GM10266 (cell line): ENCODE measurements around the gene CLIC5.

Source experiments
- DNase-seq: peaks from one replicate; pipeline ENCODE4 v3.0.0; 2012; ENCODE audit errors: extremely low spot score
- TF ChIP-seq, protein P1 (sequence below): IDR thresholded peaks from 2 replicates; pipeline ENCODE4 v1.5.1; 2012; ENCODE audit warnings: mild to moderate bottlenecking, low read depth; ENCODE audit not compliant: control insufficient read depth, insufficient read depth; ENCODE audit errors: missing control alignments

CLIC5 gene

DNA sequence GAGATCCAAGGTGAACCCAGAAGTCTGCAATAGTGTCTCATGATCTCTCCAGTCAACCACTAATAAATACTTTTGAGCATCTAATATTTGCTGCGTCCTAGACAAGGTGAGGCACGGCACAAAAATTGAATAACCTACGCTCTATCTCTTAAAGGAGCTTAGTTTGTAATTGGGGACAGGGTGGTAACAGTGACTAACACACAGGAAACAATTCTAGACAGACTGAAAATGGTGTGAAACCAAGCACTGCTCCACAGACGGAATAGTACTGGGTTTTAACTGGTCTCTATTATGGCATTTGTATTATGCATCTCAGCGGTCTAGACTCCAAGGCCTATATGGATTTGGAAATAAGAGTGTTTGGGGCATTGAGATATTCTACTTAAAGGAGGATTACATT lies 120.1 kb downstream of the CLIC5 start:
- no peak for DNase-seq
- TF ChIP-seq, protein P1, sequence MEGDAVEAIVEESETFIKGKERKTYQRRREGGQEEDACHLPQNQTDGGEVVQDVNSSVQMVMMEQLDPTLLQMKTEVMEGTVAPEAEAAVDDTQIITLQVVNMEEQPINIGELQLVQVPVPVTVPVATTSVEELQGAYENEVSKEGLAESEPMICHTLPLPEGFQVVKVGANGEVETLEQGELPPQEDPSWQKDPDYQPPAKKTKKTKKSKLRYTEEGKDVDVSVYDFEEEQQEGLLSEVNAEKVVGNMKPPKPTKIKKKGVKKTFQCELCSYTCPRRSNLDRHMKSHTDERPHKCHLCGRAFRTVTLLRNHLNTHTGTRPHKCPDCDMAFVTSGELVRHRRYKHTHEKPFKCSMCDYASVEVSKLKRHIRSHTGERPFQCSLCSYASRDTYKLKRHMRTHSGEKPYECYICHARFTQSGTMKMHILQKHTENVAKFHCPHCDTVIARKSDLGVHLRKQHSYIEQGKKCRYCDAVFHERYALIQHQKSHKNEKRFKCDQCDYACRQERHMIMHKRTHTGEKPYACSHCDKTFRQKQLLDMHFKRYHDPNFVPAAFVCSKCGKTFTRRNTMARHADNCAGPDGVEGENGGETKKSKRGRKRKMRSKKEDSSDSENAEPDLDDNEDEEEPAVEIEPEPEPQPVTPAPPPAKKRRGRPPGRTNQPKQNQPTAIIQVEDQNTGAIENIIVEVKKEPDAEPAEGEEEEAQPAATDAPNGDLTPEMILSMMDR: no peak

DNA sequence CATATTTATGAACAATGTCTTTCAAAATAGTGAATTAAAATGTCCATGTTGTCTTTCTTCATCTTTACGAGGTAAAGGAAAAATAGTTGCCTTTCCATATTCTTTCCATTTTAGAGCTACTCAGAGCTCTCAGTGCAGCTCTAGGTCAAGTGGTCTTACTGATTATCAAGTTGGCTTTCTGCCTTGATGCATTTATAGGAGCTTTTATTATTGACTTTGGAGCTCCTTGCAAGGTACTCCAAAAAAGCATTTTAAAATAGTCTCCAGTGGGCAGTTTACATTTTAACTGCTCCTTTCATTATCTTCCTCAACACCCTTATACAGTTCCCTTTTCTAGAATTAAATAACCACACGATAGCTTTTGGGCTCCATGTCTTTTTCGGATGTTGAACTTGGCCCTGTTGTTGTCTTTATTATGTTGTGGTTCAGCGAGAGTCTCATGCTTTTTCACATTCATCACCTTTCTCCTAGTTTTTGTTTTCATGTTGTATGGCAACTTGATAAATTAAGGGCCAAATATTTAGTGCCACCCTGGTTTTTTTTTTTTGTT lies 122.9 kb downstream of the CLIC5 start:
- TF ChIP-seq, protein P1: no peak
- no peak for DNase-seq

DNA sequence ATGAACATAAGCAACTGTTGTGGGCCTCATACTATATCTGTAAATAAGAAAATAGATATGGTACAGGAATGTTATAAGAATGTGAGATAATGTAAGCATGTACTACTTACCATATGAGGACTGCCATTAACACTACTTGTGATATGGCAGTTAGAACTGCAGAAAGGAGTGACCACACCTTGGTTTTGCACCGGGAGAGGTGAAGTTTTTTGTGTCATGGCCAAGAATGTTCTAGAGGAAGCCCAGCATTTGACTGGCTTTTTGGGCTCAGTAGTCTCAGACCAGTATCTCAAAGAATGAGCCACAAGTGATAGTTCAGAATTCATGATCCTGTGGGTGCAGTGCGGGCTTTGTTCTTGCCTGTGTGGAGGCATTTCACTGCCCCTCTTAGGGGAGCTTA lies 123.5 kb downstream of the CLIC5 start:
- no peak for DNase-seq
- TF ChIP-seq, protein P1: no peak

DNA sequence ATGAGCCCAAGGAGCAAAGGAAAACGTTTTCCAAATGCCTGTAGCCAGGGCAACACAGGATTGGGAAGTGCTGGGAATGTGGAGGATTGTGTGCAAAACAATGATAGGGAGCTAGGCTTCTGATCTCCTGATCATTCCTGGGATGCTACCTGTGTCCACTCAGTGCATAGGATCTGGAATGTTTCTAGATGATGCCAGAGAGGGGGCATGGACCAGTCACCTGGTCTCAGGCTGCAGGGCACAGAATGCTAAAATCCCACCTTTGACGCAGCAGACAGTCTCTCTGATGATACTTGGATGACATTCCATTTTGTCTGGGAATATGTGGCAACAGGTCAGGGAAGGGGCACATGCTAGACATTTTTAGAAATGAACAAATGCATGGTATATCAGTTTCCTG lies 128.9 kb downstream of the CLIC5 start:
- no peak for DNase-seq
- TF ChIP-seq, protein P1: no peak

DNA sequence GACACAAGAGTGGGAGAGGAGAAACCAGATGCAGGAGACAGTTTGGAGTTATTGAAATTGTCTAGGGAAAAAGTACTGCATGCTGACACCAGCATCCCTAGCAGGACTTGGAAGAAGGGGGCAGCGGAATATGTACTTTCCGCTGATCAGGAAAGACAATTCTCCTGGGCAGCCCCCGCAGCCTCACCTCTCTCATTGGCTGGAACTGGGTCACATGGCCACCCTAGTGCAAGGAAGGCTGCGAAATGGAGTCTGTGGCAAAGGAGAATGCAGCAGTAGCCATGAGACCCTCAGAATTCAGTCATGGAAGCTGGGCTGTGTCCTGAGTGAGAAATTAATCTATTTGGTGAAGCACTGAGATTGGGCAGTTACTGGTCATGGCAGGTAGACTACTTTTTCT lies 131.3 kb downstream of the CLIC5 start:
- TF ChIP-seq, protein P1: no peak
- DNase-seq: no peak

DNA sequence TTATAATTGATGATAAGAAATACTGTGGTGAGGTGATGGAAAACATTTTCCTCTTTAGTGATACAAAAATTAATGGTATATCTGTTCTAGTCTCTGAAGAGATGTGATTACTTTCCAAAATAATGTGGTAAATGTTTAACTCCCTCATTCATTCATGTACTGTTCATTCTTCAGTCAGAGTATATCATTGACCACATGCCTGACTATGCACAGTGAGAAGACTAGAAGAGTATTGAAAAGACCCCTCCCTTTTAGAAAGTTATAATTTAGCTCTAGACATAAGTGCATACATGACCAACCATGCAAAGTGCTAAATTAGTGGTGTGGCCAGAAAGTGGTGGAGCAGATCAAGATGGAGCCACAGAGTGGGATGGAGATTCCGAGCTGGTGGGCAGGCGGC lies 133.0 kb downstream of the CLIC5 start:
- TF ChIP-seq, protein P1: no peak
- no peak for DNase-seq

DNA sequence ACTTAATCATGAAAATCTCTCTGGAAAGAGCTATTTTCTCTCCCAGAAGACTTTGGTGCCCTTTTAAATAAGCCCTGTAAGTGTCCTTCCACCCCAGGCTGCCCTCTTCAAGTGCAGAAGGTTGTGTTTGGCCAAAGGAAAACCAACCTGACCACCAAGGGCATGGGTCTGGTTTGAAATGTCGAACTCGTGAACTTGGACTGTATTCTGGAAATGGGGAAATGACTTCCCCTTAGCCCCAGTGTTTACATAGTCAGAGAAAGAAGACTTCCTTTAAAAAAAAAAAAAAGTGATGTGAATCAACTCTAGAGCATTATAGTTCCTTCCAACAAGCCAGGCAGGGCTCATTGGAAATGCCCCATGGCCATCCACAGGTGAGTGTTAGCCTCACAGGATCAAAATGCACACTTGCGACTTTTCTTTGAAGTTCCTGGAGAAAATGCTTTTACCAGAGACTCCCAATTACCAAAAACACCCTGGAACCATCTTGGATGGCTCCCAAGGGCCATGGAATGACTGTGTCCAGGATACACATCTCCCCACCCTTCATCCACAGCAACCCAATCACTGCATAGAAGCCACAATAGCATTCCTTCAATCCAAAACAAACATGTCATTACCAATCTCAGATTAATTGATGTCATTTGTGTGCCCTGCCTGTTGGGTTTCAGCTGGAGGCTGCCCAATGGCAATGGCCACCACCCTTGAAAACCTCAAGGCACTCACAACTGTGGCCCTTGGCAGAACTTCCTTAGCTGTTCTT lies 133.8 kb downstream of the CLIC5 start:
- DNase-seq: no peak
- TF ChIP-seq, protein P1: no peak
